HG03521 (cell line): ENCODE results near the gene PTDSS2.

ENCODE experiments used
- ATAC-seq: cut with Tn5 transposase; IDR thresholded peaks from one replicate; pipeline ENCODE4 v1.9.1; 2021; ENCODE audit warnings: mild to moderate bottlenecking, moderate library complexity; ENCODE audit not compliant: unreplicated experiment

Gene PTDSS2

GRCh38 chr11:445765-446588, 4.1 kb upstream of the PTDSS2 start:
- no peak for ATAC-seq

- no peak for ATAC-seq
Measured at GRCh38 chr11:446891-447290, 3.2 kb upstream of the PTDSS2 start.

DNA sequence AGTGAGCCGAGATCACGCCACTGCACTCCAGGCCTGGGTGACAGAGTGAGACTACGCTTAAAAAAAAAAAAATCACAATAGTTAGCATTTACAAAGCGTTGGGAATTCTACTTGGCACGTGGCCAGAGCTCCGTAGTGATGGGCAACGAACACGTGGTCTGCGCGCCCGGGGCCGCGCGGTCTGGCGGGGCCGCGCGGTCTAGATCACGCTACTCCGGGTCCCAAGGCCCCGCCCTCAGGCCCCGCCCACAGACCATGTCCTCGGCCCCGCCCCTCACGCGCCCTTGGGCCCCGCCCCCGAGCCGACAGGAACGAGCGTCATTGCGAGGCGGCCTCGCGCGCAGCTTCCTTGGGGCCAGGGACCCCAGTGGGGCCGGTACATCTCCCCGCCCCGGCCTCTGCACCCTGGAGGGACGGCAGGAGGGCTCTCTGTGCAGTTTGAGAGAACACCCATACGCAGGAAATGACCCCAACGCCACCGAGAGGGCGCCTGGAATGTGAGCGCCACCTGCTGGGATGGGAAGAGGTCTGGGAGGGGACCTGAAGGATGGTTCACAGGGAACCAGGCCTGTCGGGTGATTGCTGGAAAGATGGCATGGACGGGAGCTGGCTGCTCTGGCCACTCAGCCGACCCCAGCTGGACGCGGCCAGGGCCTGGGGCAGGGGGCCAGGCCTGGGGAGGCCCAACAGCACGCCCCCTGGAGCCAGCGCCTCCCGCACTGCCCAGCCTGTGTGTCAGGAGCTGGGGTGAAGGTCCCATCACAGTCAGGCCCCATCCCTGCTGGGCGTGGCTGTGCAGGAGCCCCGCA, 2.0 kb upstream of the PTDSS2 start:
- peak; percentile 42 for ATAC-seq

DNA sequence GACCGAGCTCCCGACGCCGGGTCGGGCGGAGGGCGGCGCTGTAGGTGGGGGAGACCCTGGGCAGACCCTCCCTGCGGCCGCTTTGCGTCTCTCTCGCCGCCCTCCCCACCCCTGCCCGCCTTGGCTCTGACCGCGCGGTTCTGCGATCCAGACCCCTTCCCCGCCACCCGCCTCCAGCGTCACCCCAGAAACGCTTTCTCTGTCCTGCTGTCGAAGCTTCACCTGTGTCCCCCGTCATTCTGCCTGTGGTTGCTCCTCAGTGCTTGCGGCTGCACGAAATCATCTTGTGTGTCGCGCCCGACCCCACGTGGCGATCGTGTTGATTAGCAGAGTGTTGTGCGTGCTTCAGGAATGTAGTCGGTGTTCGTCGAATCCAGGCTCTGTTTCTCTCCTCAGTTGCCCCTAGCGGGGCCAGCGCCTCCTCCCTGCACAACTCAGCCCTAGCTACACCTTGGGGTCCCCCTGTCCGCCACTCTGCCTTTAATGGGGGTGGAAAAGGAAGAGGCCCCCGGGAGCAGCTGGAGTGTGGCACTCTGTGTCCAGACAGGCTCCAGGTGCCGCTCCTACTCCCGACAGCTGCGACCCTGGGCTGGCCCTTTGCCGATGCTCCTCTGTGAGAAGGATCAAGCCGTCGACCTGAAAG, 851 bp downstream of the PTDSS2 start:
- peak; percentile 6 for ATAC-seq

- ATAC-seq: no peak
Measured at GRCh38 chr11:451738-452137, 1.7 kb downstream of the PTDSS2 start.

DNA sequence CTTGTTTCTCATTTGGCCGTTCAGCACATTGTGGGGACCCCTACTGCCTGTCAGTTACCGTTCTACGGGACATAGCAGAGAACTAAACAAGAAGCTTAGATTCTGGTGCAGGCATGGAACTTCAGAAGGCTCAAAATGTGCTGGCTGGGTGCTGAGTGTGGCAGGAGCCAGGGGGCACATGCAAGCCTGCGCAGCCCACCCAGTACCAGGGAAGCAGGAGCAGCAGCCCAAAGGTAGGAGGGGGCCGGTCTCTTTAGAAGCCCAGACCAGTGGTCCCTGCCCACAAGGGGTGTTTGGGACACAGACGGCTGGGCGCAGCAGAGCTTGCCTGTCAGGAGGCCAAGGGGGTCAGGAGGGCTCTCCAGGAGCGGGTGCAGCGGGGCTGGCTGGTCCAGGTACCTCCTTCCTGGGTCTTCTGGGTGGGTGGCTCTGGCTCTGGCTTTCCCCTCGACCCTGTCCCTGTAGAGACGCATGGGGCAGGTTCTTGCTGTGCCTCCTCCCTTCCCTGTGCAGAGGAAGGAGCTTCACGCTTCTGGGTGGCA, 2.2 kb downstream of the PTDSS2 start:
- ATAC-seq: no peak

DNA sequence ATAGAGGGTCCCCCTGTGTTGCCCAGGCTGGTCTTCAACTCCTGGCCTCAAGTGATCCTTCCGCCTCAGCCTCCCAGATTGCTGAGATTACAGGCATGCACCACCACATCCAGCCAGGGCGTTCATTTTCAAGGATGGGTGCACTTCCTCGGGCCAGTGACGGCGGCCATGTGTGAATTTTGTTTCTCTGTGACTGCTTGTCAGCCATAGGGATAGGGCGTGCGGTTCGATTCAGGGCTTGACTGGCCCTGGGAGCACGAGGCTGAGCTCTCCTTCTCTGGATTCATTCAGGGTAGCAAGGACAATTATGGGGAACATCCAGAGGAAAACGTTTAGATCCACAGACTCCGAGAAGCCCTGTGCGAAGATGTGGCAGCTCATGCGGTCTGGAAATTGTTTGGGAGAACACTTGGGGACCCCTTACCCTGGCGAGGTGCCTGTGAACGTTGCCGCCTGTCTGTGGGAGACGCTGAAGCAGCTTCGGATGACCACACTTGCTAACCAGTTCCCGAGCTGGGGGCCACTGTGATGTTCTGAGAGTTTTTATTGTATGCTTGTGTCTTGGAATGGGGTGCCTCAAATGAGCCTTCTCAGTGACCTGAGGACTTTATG, 2.9 kb downstream of the PTDSS2 start:
- no peak for ATAC-seq

DNA sequence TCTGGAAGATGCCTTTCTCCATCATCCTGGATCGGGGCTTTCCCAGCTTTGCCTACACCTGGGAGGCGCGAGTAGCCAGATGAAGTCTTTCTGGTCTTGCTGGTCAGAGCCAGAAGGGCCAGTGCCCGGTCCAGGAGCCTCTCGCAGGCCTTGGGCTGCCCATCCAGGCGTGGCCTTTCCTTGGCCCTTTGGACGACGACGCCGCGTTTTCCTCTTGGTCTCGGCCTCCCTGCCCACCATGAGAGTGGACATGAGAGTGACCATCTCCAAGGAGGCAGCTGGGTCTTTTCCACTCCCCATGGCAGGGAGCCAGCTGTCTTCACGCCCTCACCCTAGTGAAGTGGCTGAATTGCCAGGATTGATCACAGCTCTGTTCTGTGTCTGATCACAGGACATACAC, 3.5 kb downstream of the PTDSS2 start:
- no peak for ATAC-seq

GRCh38 chr11:454043-454442, 4.0 kb downstream of the PTDSS2 start:
- ATAC-seq: no peak

- no peak for ATAC-seq
Measured at GRCh38 chr11:454801-455565, 4.9 kb downstream of the PTDSS2 start.

- no peak for ATAC-seq
Measured at GRCh38 chr11:455566-456147, 5.6 kb downstream of the PTDSS2 start.

GRCh38 chr11:456533-456932, 6.5 kb downstream of the PTDSS2 start:
- ATAC-seq: no peak

GRCh38 chr11:457111-457760, 7.2 kb downstream of the PTDSS2 start:
- no peak for ATAC-seq

DNA sequence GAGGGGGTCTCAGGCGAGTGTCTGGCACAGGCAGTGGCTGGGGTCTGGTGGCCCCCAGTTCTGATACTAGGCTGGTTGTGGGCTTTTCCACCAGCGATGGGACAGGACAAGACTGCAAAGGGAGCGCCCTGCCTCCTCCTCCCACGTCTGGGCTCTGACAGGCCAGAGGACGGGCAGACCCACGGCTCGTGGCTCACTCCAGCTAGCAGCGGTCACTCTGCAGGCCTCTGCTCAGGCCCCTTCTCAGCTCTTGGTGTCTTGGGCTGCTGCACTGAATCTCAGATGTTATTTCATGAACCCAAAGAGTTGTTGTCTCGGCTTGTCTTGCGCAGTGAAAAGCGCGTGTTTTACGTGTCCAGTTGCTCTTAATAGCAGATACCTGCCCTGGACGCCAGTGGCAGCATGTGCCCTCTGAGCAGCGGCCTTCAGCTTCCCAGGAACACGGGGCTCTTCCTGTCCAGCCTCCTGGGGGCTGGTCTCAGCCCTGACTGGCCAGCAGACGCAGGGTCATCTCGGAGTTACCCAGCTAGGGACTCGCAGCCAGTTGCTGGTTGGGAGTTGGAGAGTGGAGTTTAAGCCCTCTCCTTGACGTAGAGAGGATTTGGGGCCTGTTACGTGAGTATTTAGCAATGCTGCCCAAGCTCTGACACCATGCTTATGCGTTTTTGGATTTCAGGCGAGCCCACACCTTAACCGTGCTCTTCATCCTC, 9.6 kb downstream of the PTDSS2 start:
- ATAC-seq: no peak

- ATAC-seq: no peak
Measured at GRCh38 chr11:460331-461199, 10.5 kb downstream of the PTDSS2 start.

DNA sequence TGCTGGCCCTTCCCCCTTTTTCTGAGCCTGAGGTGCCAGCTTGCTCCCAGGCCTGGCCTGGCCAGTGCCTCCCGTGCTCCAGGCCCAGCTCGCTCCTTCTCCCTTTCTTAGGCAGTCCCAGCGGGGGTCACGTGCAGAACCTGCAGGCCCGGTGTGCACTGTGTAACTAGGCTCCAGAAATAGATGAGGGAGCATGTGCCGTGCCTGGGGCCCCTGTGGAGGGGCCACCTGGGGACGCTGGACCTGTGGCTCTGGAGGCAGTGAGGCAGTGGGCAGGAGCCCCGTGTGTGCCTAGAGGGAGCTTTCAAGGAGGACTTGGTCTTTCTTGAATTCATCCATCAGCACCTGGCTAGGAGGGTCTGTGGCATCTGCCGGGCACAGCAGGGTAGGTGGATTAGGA, 11.5 kb downstream of the PTDSS2 start:
- ATAC-seq: no peak

- ATAC-seq: no peak
Measured at GRCh38 chr11:462107-462890, 12.2 kb downstream of the PTDSS2 start.
